Colonic mucosa (tissue), 4 donors: ENCODE measurements around the gene CCL19. TPM values are rescaled to one million over a fixed set of nuclear protein-coding genes. Genes with fewer than 3 reads are reported as not detected.
A peak's percentile ranks its signal among the peaks of the same experiment; 100 is the strongest.

Experiments used
- DNase-seq: peaks from one replicate; pipeline ENCODE4 v3.0.0-alpha.2; 2020
- H3K27ac ChIP-seq: fragments of 200-600 bp; one replicate; pipeline ENCODE4 v1.8.0; 2021
- H3K27me3 ChIP-seq: fragments of 200-600 bp; one replicate; pipeline ENCODE4 v1.8.0; 2021
- H3K36me3 ChIP-seq: fragments of 200-600 bp; one replicate; pipeline ENCODE4 v1.8.0; 2021
- H3K4me1 ChIP-seq: fragments of 200-600 bp; one replicate; pipeline ENCODE4 v1.8.0; 2021; ENCODE audit warnings: mild to moderate bottlenecking
- H3K4me3 ChIP-seq: fragments of 200-600 bp; one replicate; pipeline ENCODE4 v1.8.0; 2021
- H3K9ac ChIP-seq, 2 donors: one replicate each; pipeline ENCODE4 v1.7.0; 2013; ENCODE audit warnings: control low read depth in 2 of 2, low read depth in 2 of 2, low read length in 2 of 2
- H3K9me3 ChIP-seq: fragments of 200-600 bp; one replicate; pipeline ENCODE4 v1.8.0; 2021
- intact Hi-C: fragments of 100-400 bp; cut with DNase I; formaldehyde crosslinking; loops from one replicate; pipeline ENCODE4 v1.14.1; 2022
- total RNA-seq, 2 donors: library from RNA; stranded (reverse); fragmentation: NEBNext Ultra II Directional in 1 of 2; extraction: Animal tissue kit (Norgen Biotek cat#: 25700) in 1 of 2; gene quantifications; one replicate each; pipeline ENCODE4 v1.2.1, GENCODE V29; 2021
- TF ChIP-seq, protein P1 (sequence below): fragments of 200-600 bp; IDR thresholded peaks from one replicate; pipeline ENCODE4 v1.8.0; 2022; ENCODE audit warnings: antibody characterized with exemption, mild to moderate bottlenecking
- donor health status: healthy.
- donor health status: DM: no; HTN: no; CAD: no.
- donor health status: DM: no; HTN: no; CAD: no.

The CCL19 gene
- total RNA-seq, 2 donors from 2014 or later = 2.2 to 5.0 TPM

DNA sequence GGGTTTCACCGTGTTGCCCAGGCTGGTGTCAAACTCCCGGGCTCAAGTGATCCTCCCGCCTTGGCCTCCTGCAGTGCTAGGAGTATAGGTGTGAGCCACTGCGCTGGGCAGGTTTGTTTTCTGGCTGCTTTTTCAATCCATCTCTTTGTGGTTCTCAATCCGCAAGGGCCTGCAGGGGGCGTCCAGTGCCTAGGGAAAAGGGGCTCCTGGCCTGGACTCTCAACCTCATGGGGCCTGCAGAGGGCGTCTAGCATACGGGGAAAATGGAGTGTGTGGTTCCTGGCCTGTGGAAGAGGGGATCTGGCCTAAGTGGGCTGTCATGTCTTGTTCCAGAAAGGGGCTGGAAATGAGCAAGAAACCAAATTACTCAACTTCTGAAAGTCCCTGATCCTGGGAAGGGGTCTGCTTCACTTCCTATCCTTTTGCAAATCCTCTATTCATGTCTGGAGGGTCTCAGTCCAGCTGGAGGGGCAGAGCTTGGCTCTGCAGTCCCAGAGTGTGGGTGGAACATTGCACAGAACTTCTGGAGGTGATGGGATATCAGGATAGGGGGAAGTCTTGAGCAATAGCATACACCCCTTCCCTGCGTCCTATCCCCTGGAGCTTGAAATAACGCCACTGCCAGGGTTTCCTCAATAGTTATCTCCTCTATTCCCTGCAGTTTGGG, 15.9 kb downstream of the CCL19 start:
- Histone ChIP-seq H3K27me3 (no peaks in the 10 kb centered on the region), H3K9me3 (no peaks in the 10 kb centered on the region), H3K4me3 (no peak overlapping the region), H3K4me1 (no peaks in the 10 kb centered on the region), H3K9ac (peak overlapping the region in 1 of 2 donors; percentile 35), H3K36me3 (no peaks in the 10 kb centered on the region), H3K27ac (no peak overlapping the region)
- peak; percentile 76 for DNase-seq
- intact Hi-C loops = no loop called here
- TF ChIP-seq, protein P1, sequence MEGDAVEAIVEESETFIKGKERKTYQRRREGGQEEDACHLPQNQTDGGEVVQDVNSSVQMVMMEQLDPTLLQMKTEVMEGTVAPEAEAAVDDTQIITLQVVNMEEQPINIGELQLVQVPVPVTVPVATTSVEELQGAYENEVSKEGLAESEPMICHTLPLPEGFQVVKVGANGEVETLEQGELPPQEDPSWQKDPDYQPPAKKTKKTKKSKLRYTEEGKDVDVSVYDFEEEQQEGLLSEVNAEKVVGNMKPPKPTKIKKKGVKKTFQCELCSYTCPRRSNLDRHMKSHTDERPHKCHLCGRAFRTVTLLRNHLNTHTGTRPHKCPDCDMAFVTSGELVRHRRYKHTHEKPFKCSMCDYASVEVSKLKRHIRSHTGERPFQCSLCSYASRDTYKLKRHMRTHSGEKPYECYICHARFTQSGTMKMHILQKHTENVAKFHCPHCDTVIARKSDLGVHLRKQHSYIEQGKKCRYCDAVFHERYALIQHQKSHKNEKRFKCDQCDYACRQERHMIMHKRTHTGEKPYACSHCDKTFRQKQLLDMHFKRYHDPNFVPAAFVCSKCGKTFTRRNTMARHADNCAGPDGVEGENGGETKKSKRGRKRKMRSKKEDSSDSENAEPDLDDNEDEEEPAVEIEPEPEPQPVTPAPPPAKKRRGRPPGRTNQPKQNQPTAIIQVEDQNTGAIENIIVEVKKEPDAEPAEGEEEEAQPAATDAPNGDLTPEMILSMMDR = peak; percentile 72

DNA sequence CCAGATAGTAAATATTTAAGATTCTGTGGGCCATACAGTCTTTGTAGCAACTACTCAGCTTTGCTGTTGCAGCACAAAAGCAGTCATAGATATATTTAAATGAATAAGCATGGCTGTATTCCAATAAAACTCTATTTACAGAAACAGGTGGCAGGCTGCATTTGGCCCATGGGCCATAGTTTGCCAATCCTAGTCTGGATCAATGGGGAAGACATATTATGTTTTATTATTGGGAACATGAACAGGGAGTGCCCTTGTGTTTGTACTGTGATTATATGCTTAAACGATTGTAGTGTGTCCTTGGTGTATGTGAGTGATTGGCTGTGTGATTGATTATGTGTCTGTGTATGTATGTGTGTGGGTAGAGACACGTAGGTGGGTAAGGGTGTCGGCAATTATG, 16.6 kb downstream of the CCL19 start:
- no peak for DNase-seq
- H3K4me3 ChIP-seq = no peak overlapping the region
- H3K4me1 ChIP-seq = no peaks in the 10 kb centered on the region
- H3K9ac ChIP-seq = no peak overlapping the region
- no peaks in the 10 kb centered on the region for H3K36me3 ChIP-seq
- intact Hi-C loops = no loop called here
- no peaks in the 10 kb centered on the region for H3K27me3 ChIP-seq
- no peak overlapping the region for H3K27ac ChIP-seq
- TF ChIP-seq, protein P1 = no peak
- H3K9me3 ChIP-seq = no peaks in the 10 kb centered on the region

DNA sequence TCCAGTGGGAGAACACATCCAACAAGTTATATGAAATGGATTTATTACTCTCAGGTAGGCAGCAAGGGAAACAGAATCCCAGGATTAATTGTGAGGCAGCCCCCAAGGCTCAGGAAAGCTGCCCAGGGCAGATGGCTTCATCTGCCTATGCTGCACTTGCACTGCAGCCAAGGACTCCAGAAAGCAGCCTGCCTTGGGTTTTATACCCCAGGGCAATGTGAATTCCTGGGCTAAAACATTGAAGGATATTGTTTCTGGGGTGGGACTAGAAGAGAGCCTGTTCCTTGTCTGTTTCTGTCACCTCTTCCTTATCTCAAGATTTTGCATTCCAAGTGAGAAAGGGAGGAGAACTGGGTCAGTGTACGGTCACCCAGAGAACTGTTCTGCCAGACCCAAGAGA, 19.8 kb downstream of the CCL19 start:
- TF ChIP-seq, protein P1 = no peak
- Histone ChIP-seq H3K4me3 (no peak overlapping the region), H3K27me3 (no peaks in the 10 kb centered on the region), H3K27ac (no peak overlapping the region), H3K36me3 (no peaks in the 10 kb centered on the region), H3K9ac (no peak overlapping the region), H3K9me3 (no peaks in the 10 kb centered on the region), H3K4me1 (no peaks in the 10 kb centered on the region)
- intact Hi-C loops = no loop called here
- no peak for DNase-seq

DNA sequence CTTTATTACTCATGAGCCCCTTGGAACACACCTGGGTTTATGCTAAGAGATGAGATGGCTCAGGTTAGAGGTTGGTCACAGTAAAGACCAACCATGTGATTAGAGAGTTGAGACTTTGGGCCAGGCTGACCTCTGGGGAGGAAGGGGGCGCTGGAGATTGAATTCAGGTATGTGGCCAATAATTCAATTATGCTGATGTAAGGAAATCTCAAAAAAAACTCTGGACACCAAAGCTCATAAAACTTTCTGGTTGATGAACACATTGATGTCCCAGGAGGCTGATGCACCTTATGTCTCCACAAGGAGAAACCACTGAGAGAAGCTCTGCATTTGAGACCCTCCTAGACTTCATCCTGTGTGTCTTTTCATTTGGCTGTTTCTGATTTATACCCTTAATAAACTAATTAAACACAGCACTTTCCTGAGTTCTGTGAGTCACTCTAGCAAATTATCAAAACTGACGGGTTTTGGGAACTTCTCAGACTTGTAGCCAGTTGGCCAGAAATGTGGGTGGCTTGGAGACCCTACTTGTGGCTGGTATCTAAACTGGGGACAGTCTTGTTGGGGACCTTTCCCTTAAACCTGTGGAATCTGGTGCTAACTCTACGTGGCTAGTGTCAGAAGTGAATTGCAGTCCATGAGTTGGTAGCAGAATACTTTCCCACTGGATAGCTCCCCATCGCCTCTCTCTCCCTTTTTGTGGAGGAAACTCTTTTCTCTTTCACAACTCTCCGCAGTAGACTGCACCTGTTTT, 21.1 kb downstream of the CCL19 start:
- Histone ChIP-seq H3K9me3 (no peaks in the 10 kb centered on the region), H3K36me3 (no peaks in the 10 kb centered on the region), H3K9ac (no peak overlapping the region), H3K27ac (no peak overlapping the region), H3K4me3 (no peak overlapping the region), H3K4me1 (no peaks in the 10 kb centered on the region), H3K27me3 (no peaks in the 10 kb centered on the region)
- intact Hi-C loops = no loop called here
- TF ChIP-seq, protein P1 = no peak
- DNase-seq = no peak

DNA sequence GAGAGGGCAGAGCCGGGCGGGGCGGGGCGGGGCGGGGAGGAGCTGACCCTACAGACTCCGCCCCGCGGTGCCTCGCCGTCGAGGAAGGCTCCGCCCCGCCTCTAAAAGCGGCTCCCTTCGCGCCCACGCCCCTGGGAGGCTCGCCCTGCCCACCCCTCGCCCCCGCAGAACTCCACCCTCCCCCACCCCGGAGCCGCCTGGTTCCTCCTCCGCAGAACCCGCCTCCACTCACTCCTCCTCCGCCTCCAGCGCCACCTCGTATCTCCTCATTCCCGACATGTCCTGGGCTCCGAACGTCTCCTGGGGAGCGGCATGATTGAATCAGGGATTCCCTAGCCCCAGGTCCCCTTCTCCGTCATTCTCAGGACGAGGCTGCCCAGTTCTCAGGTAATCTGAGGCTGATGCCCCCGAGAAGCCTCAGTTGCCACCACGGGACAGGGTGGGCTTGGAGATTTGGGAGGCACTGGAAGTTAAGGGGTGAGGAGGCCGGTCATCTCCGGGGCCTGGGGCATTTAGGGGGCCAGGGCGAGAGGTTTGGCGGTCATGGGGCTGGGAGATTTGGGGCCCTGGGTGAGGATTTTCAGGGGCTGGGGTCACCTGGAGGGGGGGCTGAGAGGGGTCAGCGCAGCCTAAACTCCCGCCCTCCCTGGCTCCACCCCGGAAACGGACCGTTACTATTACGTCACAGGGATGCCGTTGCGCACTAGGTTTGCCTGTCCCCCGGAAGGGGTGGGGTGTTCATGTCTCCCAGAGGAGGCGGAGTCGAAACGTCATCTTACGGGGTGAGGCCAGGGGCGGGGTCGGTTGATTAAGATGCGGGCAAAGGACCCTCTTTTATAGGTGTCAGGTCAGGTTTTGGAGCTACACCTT, 25.5 kb downstream of the CCL19 start:
- H3K9ac ChIP-seq = peak overlapping the region; percentile 84 to 94
- H3K4me1 ChIP-seq = no peaks in the 10 kb centered on the region
- DNase-seq = peak; percentile 98
- H3K9me3 ChIP-seq = no peaks in the 10 kb centered on the region
- H3K4me3 ChIP-seq = peak overlapping the region; percentile 70
- TF ChIP-seq, protein P1 = no peak
- H3K27ac ChIP-seq = peak overlapping the region; percentile 96
- intact Hi-C loops = no loop called here
- no peaks in the 10 kb centered on the region for H3K36me3 ChIP-seq
- no peaks in the 10 kb centered on the region for H3K27me3 ChIP-seq
